ENCODE measurements around the gene XCL1. TPM values are rescaled to one million over a fixed set of nuclear protein-coding genes. Genes with fewer than 3 reads are reported as not detected.

The XCL1 gene
- total RNA-seq, 3 donors from 2014 or later, result 0.33 TPM; not detected in 2

GRCh38 chr1:168613691-168614231 is 37.4 kb downstream of the XCL1 start:
- Histone ChIP-seq H3K4me1 (peaks cover 4 to 11% of the 10 kb centered on the region in 2 donors), H3K27me3 (no peaks in the 10 kb centered on the region), H3K9me3 (no peaks in the 10 kb centered on the region), H3K27ac (no peak overlapping the region), H3K36me3 (no peaks in the 10 kb centered on the region), H3K4me3 (no peak overlapping the region)
- TF ChIP-seq POLR2A (IDR thresholded peaks at IDR 0.05) (no peak), POLR2AphosphoS5 (IDR thresholded peaks at IDR 0.05) (no peak), CTCF (IDR thresholded peaks at IDR 0.05) (no peak)
- DNase-seq (ENCODE audit: low spot score in 2 of 2), result no peak
- intact Hi-C loops (cut with DNase I; ENCODE audit: low total_unique reads), result no loop called here

GRCh38 chr1:168614235-168614634 is 37.8 kb downstream of the XCL1 start:
- no peak for DNase-seq (ENCODE audit: low spot score in 2 of 2)
- TF ChIP-seq CTCF (IDR thresholded peaks at IDR 0.05) (no peak), POLR2A (IDR thresholded peaks at IDR 0.05) (no peak), POLR2AphosphoS5 (IDR thresholded peaks at IDR 0.05) (no peak)
- no peaks in the 10 kb centered on the region for H3K9me3 ChIP-seq
- H3K4me3 ChIP-seq, result no peak overlapping the region
- intact Hi-C loops (cut with DNase I; ENCODE audit: low total_unique reads), result no loop called here
- no peaks in the 10 kb centered on the region for H3K36me3 ChIP-seq
- H3K27me3 ChIP-seq, result no peaks in the 10 kb centered on the region
- peaks cover under 1 to 10% of the 10 kb centered on the region in 2 donors for H3K4me1 ChIP-seq
- no peak overlapping the region for H3K27ac ChIP-seq

- Histone ChIP-seq H3K36me3 (no peaks in the 10 kb centered on the region), H3K27ac (no peak overlapping the region), H3K4me3 (no peak overlapping the region), H3K27me3 (no peaks in the 10 kb centered on the region), H3K9me3 (no peaks in the 10 kb centered on the region), H3K4me1 (no peaks in the 10 kb centered on the region)
- intact Hi-C loops (cut with DNase I; ENCODE audit: low total_unique reads), result no loop called here
- TF ChIP-seq CTCF (IDR thresholded peaks at IDR 0.05), result no peak
- no peak for TF ChIP-seq POLR2AphosphoS5 (IDR thresholded peaks at IDR 0.05)
- TF ChIP-seq POLR2A (IDR thresholded peaks at IDR 0.05), result no peak
- DNase-seq (ENCODE audit: low spot score in 2 of 2), result no peak
These were observed 39.6 kb downstream of the XCL1 start for GRCh38 chr1:168615965-168616364.

- Histone ChIP-seq H3K27ac (no peak overlapping the region), H3K27me3 (no peaks in the 10 kb centered on the region), H3K36me3 (no peaks in the 10 kb centered on the region), H3K4me1 (no peaks in the 10 kb centered on the region), H3K4me3 (no peak overlapping the region), H3K9me3 (no peaks in the 10 kb centered on the region)
- no peak for DNase-seq (ENCODE audit: low spot score in 2 of 2)
- TF ChIP-seq POLR2AphosphoS5 (IDR thresholded peaks at IDR 0.05) (no peak), CTCF (IDR thresholded peaks at IDR 0.05) (no peak)
- intact Hi-C loops (cut with DNase I; ENCODE audit: low total_unique reads), result no loop called here
These were observed 41.8 kb downstream of the XCL1 start for GRCh38 chr1:168617974-168618750.

GRCh38 chr1:168618886-168619285 is 42.5 kb downstream of the XCL1 start:
- Histone ChIP-seq H3K27me3 (no peaks in the 10 kb centered on the region), H3K27ac (no peak overlapping the region), H3K4me1 (no peaks in the 10 kb centered on the region), H3K36me3 (no peaks in the 10 kb centered on the region), H3K4me3 (no peak overlapping the region), H3K9me3 (no peaks in the 10 kb centered on the region)
- intact Hi-C loops (cut with DNase I; ENCODE audit: low total_unique reads), result no loop called here
- no peak for TF ChIP-seq POLR2A (IDR thresholded peaks at IDR 0.05)
- TF ChIP-seq CTCF (IDR thresholded peaks at IDR 0.05), result no peak
- no peak for TF ChIP-seq POLR2AphosphoS5 (IDR thresholded peaks at IDR 0.05)
- DNase-seq (ENCODE audit: low spot score in 2 of 2), result no peak

Data from breast epithelium (tissue), 4 donors.